Right atrium auricular region (tissue), 2 donors: ENCODE results near the gene CRY1. TPM values are rescaled to one million over a fixed set of nuclear protein-coding genes. Genes with fewer than 3 reads are reported as not detected.
"Not testable (repeated sequence)": the region's sequence is repeated elsewhere in the genome, so short reads cannot be mapped to it uniquely, and the experiment has no call there.

Experiments
- DNase-seq: peaks from one replicate; pipeline ENCODE4 v3.0.0-alpha.2; 2019; ENCODE audit warnings: low spot score
- H3K27ac ChIP-seq, 2 donors: fragments of 200-600 bp; sonication (generic); 1 replicate in 1 of 2; 2 replicates in 1 of 2; pipeline ENCODE4 v1.5.1; 2016 to 2019
- H3K27me3 ChIP-seq, 2 donors: fragments of 200-600 bp; sonication (generic); one replicate each; pipeline versions ENCODE4 v1.5.1 to v1.6.0; 2017 to 2019
- H3K36me3 ChIP-seq: fragments of 200-600 bp; sonication (generic); one replicate; pipeline ENCODE4 v1.5.1; 2016
- H3K4me1 ChIP-seq, 2 donors: fragments of 200-600 bp; sonication (generic); one replicate each; pipeline versions ENCODE4 v1.5.1 to v1.6.0; 2017 to 2019
- H3K4me3 ChIP-seq, 2 donors: fragments of 200-600 bp; sonication (generic); 1 replicate in 1 of 2; 2 replicates in 1 of 2; pipeline ENCODE4 v1.5.1; 2017 to 2019; ENCODE audit warnings: mild to moderate bottlenecking in 1 of 2, moderate library complexity in 1 of 2
- H3K9me3 ChIP-seq, 2 donors: fragments of 200-600 bp; sonication (generic); one replicate each; pipeline ENCODE4 v1.5.1; 2019
- CTCF ChIP-seq, 2 donors: fragments of 200-600 bp; sonication (generic); IDR thresholded peaks; one replicate each; pipeline ENCODE4 v1.5.1; 2019; ENCODE audit warnings: antibody characterized with exemption in 2 of 2
- total RNA-seq, 2 donors: library from RNA; depleted of rRNA; stranded (reverse); fragments of >200 nt; gene quantifications; one replicate each; pipeline ENCODE4 v1.1.0, GENCODE V29; 2016

The CRY1 gene
- total RNA-seq, 2 donors from 2014 or later: 16.2 to 23.7 TPM

DNA sequence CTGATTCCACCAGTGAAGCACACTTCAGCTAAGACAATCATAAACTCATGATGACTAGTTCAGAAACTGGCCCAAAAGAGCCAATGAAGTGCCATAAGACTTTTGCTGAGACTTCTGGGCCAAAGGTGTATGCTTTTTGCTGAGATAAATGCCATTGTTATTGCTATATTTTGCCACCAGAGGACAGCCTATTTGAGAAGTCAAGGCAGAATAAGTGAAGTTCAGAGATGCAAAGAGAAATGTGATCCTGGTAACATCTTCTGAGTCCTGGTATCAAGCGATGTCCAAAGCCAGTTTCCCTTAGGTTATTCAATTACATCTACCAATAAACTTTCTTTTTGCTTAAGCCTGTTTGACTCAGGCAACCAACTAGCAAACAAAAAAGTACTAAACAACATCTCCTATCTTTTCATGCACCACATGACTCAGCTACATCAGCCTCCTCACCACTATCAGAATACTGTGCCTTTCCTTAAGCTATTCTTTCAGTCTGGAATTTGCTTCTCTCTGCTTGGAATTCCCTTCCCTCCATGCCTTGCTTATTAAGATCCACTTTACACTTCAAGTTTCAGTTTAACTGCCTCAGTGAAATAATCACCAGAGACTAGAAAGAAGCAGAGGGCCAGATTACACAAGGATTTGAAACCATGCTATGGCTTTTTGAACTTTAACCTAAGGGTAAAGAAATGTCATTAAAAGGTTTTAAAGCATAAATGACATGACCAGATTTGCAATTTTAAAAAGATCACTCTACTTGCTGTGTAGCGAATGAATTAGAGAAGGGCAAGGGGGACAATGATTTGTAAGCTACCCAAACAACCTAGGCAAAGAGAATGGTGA lies 14.0 kb downstream of the CRY1 start:
- no peak for DNase-seq
- Histone ChIP-seq H3K4me1 (peaks cover 0 to 15% of the 10 kb centered on the region in 2 donors), H3K4me3 (no peak overlapping the region), H3K36me3 (no peaks in the 10 kb centered on the region), H3K27me3 (no peaks in the 10 kb centered on the region), H3K27ac (no peak overlapping the region), H3K9me3 (peaks cover 0 to 7% of the 10 kb centered on the region in 2 donors)
- peak in 1 of 2 donors; percentile 53 for TF ChIP-seq CTCF (IDR thresholded peaks at IDR 0.05)

GRCh38 chr12:107073266-107073665 lies 20.1 kb downstream of the CRY1 start:
- not testable (repeated sequence) for H3K27me3 ChIP-seq, H3K9me3 ChIP-seq, H3K27ac ChIP-seq, H3K4me3 ChIP-seq, H3K4me1 ChIP-seq, H3K36me3 ChIP-seq, DNase-seq

GRCh38 chr12:107066691-107067090 lies 26.7 kb downstream of the CRY1 start:
- Histone ChIP-seq H3K27ac (no peak overlapping the region), H3K4me1 (no peaks in the 10 kb centered on the region), H3K4me3 (no peak overlapping the region), H3K9me3 (peaks cover 0 to 13% of the 10 kb centered on the region in 2 donors), H3K36me3 (no peaks in the 10 kb centered on the region), H3K27me3 (no peaks in the 10 kb centered on the region)
- DNase-seq: no peak
- TF ChIP-seq CTCF (IDR thresholded peaks at IDR 0.05): no peak

- DNase-seq: no peak
- H3K4me1 ChIP-seq: no peaks in the 10 kb centered on the region
- no peak overlapping the region for H3K4me3 ChIP-seq
- H3K9me3 ChIP-seq: peaks cover 0 to 13% of the 10 kb centered on the region in 2 donors
- TF ChIP-seq CTCF (IDR thresholded peaks at IDR 0.05): no peak
- H3K27ac ChIP-seq: no peak overlapping the region
- no peaks in the 10 kb centered on the region for H3K36me3 ChIP-seq
- H3K27me3 ChIP-seq: no peaks in the 10 kb centered on the region
These were observed 28.7 kb downstream of the CRY1 start for GRCh38 chr12:107064687-107065086.

DNA sequence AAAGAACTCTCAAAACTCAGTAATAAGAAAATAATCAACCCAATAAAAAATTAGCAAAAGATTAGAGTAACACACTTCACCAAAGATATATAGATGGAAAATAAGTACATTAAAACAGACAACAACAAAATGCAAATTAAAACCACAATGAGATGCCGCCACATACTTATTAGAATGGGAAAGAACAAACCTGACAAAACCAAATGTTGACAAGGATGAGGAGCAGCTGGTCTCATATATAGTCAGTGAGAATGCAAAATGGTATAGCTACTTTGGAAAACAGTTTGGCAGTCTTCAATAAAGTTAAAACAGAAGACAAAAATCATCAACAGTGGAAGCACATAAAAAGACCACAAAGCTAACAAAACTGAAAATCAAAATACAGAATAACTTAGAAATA lies 29.1 kb downstream of the CRY1 start:
- H3K9me3 ChIP-seq: peaks cover 0 to 13% of the 10 kb centered on the region in 2 donors
- H3K4me1 ChIP-seq: no peaks in the 10 kb centered on the region
- no peak for TF ChIP-seq CTCF (IDR thresholded peaks at IDR 0.05)
- H3K4me3 ChIP-seq: no peak overlapping the region
- no peak for DNase-seq
- no peaks in the 10 kb centered on the region for H3K27me3 ChIP-seq
- no peaks in the 10 kb centered on the region for H3K36me3 ChIP-seq
- no peak overlapping the region for H3K27ac ChIP-seq

GRCh38 chr12:107058190-107058589 lies 35.2 kb downstream of the CRY1 start:
- H3K4me1 ChIP-seq: peaks cover 0 to 13% of the 10 kb centered on the region in 2 donors
- no peak for DNase-seq
- peak overlapping the region in 1 of 2 donors; percentile 26 for H3K27ac ChIP-seq
- H3K4me3 ChIP-seq: no peak overlapping the region
- H3K27me3 ChIP-seq: no peaks in the 10 kb centered on the region
- TF ChIP-seq CTCF (IDR thresholded peaks at IDR 0.05): no peak
- H3K9me3 ChIP-seq: peaks cover 0 to 10% of the 10 kb centered on the region in 2 donors
- H3K36me3 ChIP-seq: no peaks in the 10 kb centered on the region
